Endodermal cell (in vitro differentiated cells): ENCODE results near the gene CFHR4. TPM values are rescaled to one million over a fixed set of nuclear protein-coding genes. Genes with fewer than 3 reads are reported as not detected.

Experiments
- DNase-seq: peaks from one replicate; pipeline ENCODE4 v3.0.0-alpha.2; 2017
- H3K27ac ChIP-seq: 2 replicates; pipeline ENCODE4 v1.5.1; 2013; ENCODE audit warnings: mild to moderate bottlenecking, low read depth, low read length, moderate library complexity
- H3K27me3 ChIP-seq: 2 replicates; pipeline ENCODE4 v1.6.1; 2013; ENCODE audit warnings: mild to moderate bottlenecking, low read length, moderate library complexity; ENCODE audit not compliant: insufficient read depth, control insufficient read depth, poor library complexity, severe bottlenecking
- H3K36me3 ChIP-seq: 2 replicates; pipeline ENCODE4 v1.7.0; 2013; ENCODE audit warnings: mild to moderate bottlenecking, low read length, moderate library complexity; ENCODE audit not compliant: control insufficient read depth, insufficient read depth
- H3K4me1 ChIP-seq: one replicate; pipeline ENCODE4 v1.7.0; 2013; ENCODE audit warnings: low read length; ENCODE audit not compliant: control insufficient read depth, insufficient read depth
- H3K4me3 ChIP-seq: 2 replicates; pipeline ENCODE4 v1.5.1; 2013; ENCODE audit warnings: mild to moderate bottlenecking, low read length, moderate library complexity
- H3K9ac ChIP-seq: 2 replicates; pipeline ENCODE4 v1.6.1; 2013; ENCODE audit warnings: mild to moderate bottlenecking, low read length, moderate library complexity; ENCODE audit not compliant: poor library complexity, severe bottlenecking; ENCODE audit errors: extremely low read depth
- H3K9me3 ChIP-seq: 2 replicates; pipeline ENCODE4 v1.6.1; 2013; ENCODE audit warnings: mild to moderate bottlenecking, low read length, moderate library complexity; ENCODE audit not compliant: control insufficient read depth
- H3K27ac Mint-ChIP-seq: 2 replicates; pipeline ENCODE4 v1.8.0; 2020; ENCODE audit warnings: mixed read lengths
- H3K27me3 Mint-ChIP-seq: 2 replicates; pipeline ENCODE4 v1.8.0; 2021; ENCODE audit warnings: mild to moderate bottlenecking, mixed read lengths; ENCODE audit not compliant: insufficient read depth
- H3K36me3 Mint-ChIP-seq: 2 replicates; pipeline ENCODE4 v1.8.0; 2020; ENCODE audit warnings: low read depth, mixed read lengths
- H3K4me1 Mint-ChIP-seq: 2 replicates; pipeline ENCODE4 v1.8.0; 2020; ENCODE audit warnings: mixed read lengths
- H3K4me3 Mint-ChIP-seq: 2 replicates; pipeline ENCODE4 v1.8.0; 2020; ENCODE audit warnings: mild to moderate bottlenecking, moderate library complexity, mixed read lengths
- H3K9me3 Mint-ChIP-seq: 2 replicates; pipeline ENCODE4 v1.8.0; 2020; ENCODE audit warnings: mild to moderate bottlenecking, mixed read lengths
- WGBS, 2 experiments: methylation state at CpG; one replicate each; pipeline versions ENCODE4 v1.1.5 to v1.1.7; 2013; ENCODE audit warnings: missing lambda C conversion rate in 2 of 2, mixed read lengths in 1 of 2; ENCODE audit not compliant: insufficient coverage in 1 of 2, insufficient read length in 1 of 2; 5-methylcytosine and 5-hydroxymethylcytosine counted together
- total RNA-seq, 2 donors: library from RNA; stranded (reverse); fragmentation: NEBNext Ultra II Directional in 1 of 2; extraction: Animal tissue kit (Norgen Biotek cat#: 25700) in 1 of 2; gene quantifications; 2 replicates in 1 of 2; 3 replicates in 1 of 2; pipeline ENCODE4 v1.2.1, GENCODE V29; 2021
- TF ChIP-seq, protein P1 (sequence below): fragments of 200-600 bp; sonication (generic); conservative IDR thresholded peaks from 2 replicates; pipeline ENCODE4 v1.5.0; 2021; ENCODE audit warnings: antibody characterized with exemption, mild to moderate bottlenecking

CFHR4 gene
- total RNA-seq, 2 donors from 2014 or later, result not detected

GRCh38 chr1:196861429-196861828 is 26.4 kb upstream of the CFHR4 start:
- 78 to 83% methylated on average over 1 to 2 of the region's 2 CpGs for WGBS, 2 experiments
- peaks cover 8% of the 10 kb centered on the region for H3K9me3 Mint-ChIP-seq

DNA sequence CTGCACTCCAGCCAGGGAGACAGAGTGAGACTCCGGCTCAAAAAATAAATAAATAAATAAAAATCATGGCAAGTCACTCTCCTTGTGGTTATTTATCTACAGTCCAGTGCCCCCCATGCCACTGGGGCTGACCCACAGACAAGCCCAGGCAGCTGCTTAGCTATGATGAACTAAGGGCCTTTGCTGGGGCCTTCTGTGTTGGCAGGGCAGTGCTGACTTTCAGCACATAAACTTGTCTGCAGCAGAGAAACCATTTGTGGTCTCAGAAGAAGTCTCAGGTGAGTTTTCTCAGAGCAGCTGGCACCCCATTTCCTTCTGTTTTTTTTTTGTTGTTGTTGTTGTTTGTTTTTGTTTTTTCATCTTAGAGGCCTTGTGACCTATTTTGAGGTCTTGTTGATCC is 20.9 kb upstream of the CFHR4 start:
- Mint-ChIP-seq H3K4me1 (peaks cover 5% of the 10 kb centered on the region), H3K36me3 (no peaks in the 10 kb centered on the region), H3K9me3 (peaks cover 18% of the 10 kb centered on the region), H3K4me3 (no peak overlapping the region), H3K27me3 (no peaks in the 10 kb centered on the region), H3K27ac (no peak overlapping the region)
- Histone ChIP-seq H3K9me3 (peaks cover 9% of the 10 kb centered on the region), H3K9ac (no peak overlapping the region), H3K27ac (no peak overlapping the region), H3K4me3 (no peak overlapping the region), H3K4me1 (no peaks in the 10 kb centered on the region), H3K27me3 (no peaks in the 10 kb centered on the region), H3K36me3 (no peaks in the 10 kb centered on the region)
- TF ChIP-seq, protein P1, sequence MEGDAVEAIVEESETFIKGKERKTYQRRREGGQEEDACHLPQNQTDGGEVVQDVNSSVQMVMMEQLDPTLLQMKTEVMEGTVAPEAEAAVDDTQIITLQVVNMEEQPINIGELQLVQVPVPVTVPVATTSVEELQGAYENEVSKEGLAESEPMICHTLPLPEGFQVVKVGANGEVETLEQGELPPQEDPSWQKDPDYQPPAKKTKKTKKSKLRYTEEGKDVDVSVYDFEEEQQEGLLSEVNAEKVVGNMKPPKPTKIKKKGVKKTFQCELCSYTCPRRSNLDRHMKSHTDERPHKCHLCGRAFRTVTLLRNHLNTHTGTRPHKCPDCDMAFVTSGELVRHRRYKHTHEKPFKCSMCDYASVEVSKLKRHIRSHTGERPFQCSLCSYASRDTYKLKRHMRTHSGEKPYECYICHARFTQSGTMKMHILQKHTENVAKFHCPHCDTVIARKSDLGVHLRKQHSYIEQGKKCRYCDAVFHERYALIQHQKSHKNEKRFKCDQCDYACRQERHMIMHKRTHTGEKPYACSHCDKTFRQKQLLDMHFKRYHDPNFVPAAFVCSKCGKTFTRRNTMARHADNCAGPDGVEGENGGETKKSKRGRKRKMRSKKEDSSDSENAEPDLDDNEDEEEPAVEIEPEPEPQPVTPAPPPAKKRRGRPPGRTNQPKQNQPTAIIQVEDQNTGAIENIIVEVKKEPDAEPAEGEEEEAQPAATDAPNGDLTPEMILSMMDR, result no peak
- WGBS, 2 experiments, result 80% methylated on average over 1 of the region's 1 CpG; no CpG with 5 or more reads in 1 of the 2 experiments
- no peak for DNase-seq

More at GRCh38 chr1:196861429-196861828, 26.4 kb upstream of the CFHR4 start:
- H3K9ac ChIP-seq, result no peak overlapping the region
- Mint-ChIP-seq H3K27ac (no peak overlapping the region), H3K4me3 (no peak overlapping the region), H3K27me3 (no peaks in the 10 kb centered on the region), H3K4me1 (peaks cover 5% of the 10 kb centered on the region), H3K36me3 (no peaks in the 10 kb centered on the region)
- TF ChIP-seq, protein P1, result no peak
- no peak overlapping the region for H3K4me3 ChIP-seq
- no peaks in the 10 kb centered on the region for H3K27me3 ChIP-seq
- no peaks in the 10 kb centered on the region for H3K36me3 ChIP-seq
- H3K4me1 ChIP-seq, result no peaks in the 10 kb centered on the region
- H3K27ac ChIP-seq, result no peak overlapping the region
- H3K9me3 ChIP-seq, result peaks cover 9% of the 10 kb centered on the region
- DNase-seq, result no peak

- Mint-ChIP-seq H3K9me3 (no peaks in the 10 kb centered on the region), H3K4me3 (no peak overlapping the region), H3K4me1 (peaks cover 2% of the 10 kb centered on the region), H3K27ac (no peak overlapping the region), H3K27me3 (peaks cover 6% of the 10 kb centered on the region), H3K36me3 (no peaks in the 10 kb centered on the region)
- Histone ChIP-seq H3K9ac (no peak overlapping the region), H3K4me1 (peaks cover 3% of the 10 kb centered on the region), H3K27ac (no peak overlapping the region), H3K4me3 (no peak overlapping the region), H3K36me3 (no peaks in the 10 kb centered on the region), H3K27me3 (peaks cover 4% of the 10 kb centered on the region), H3K9me3 (no peaks in the 10 kb centered on the region)
- TF ChIP-seq, protein P1, result no peak
- WGBS, 2 experiments, result 95 to 100% methylated on average over 2 to 4 of the region's 4 CpGs
- no peak for DNase-seq
Observed at GRCh38 chr1:196873385-196873784, 14.5 kb upstream of the CFHR4 start.
